Endothelial cell of umbilical vein (primary cell): ENCODE data around the gene RBM20. TPM values are rescaled to one million over a fixed set of nuclear protein-coding genes. Genes with fewer than 3 reads are reported as not detected.

ENCODE experiments used
- BruUV-seq: library from RNA; stranded (reverse); fragments of 400-500 nt; replicated peaks from 2 replicates; lab custom pipeline; 2021; lab: Mats Ljungman, UMichigan
- CTCF ChIA-PET: fragments of 300-600, 350-600 bp; sonication (Branson Sonifier 250); formaldehyde crosslinking; loops from one replicate; lab custom pipeline; 2021; ENCODE audit warnings: antibody characterized with exemption, inconsistent platforms; lab: Charles Lee
- POLR2A ChIA-PET: fragments of 300-600, 350-600 bp; sonication (Branson Sonifier 250); formaldehyde crosslinking; loops from one replicate; lab custom pipeline; 2021; ENCODE audit warnings: antibody characterized with exemption, inconsistent platforms; lab: Charles Lee
- DNase-seq: peaks from one replicate; pipeline ENCODE4 v3.0.0-alpha.2; 2011; ENCODE audit warnings: low read depth, low spot score
- FAIRE-seq: peaks from 2 replicates; lab custom pipeline; 2011; peaks lifted over from hg19 to GRCh38; lab: Jason Lieb, UNC
- H2AFZ ChIP-seq: 2 replicates; pipeline ENCODE4 v1.6.0; 2012; ENCODE audit warnings: low read depth, low read length, control low read depth, inconsistent platforms
- H3K27ac ChIP-seq: 2 replicates; pipeline ENCODE4 v1.5.1; 2011; ENCODE audit warnings: low read depth, mild to moderate bottlenecking, control low read depth, low read length, moderate library complexity; ENCODE audit not compliant: insufficient read depth
- H3K27me3 ChIP-seq, 2 experiments: 2 replicates each; pipeline versions ENCODE4 v1.6.0 to v1.6.1; 2011; ENCODE audit warnings: low read length in 2 of 2, mixed read lengths in 1 of 2; ENCODE audit not compliant: control insufficient read depth in 2 of 2, insufficient read depth in 2 of 2
- H3K36me3 ChIP-seq, 2 experiments: 2 replicates in 1 of 2; 3 replicates in 1 of 2; pipeline ENCODE4 v1.5.1; 2011; ENCODE audit warnings: low read length in 2 of 2, mild to moderate bottlenecking in 1 of 2, moderate library complexity in 1 of 2; ENCODE audit not compliant: control insufficient read depth in 2 of 2, insufficient read depth in 2 of 2; ENCODE audit errors: extremely low read depth in 1 of 2
- H3K4me1 ChIP-seq: 3 replicates; pipeline ENCODE4 v1.5.1; 2011; ENCODE audit warnings: mild to moderate bottlenecking, low read length; ENCODE audit not compliant: control insufficient read depth, insufficient read depth; ENCODE audit errors: extremely low read depth
- H3K4me2 ChIP-seq: 2 replicates; pipeline ENCODE4 v1.6.1; 2011; ENCODE audit warnings: low read length, control low read depth, mixed read lengths; ENCODE audit not compliant: insufficient read depth
- H3K4me3 ChIP-seq, 3 experiments: fragments of 200-600 bp in 1 of 3; sonication (generic), shearing (Covaris generic) in 1 of 3; replicated peaks in 1 of 3; 2 replicates each; pipeline ENCODE4 v1.5.1; 2011 to 2016; ENCODE audit warnings: control low read depth in 3 of 3, low read length in 3 of 3, mild to moderate bottlenecking in 2 of 3, inconsistent platforms in 1 of 3, low read depth in 1 of 3, moderate library complexity in 1 of 3; ENCODE audit not compliant: insufficient read depth in 1 of 3
- H3K79me2 ChIP-seq: 2 replicates; pipeline ENCODE4 v1.6.0; 2012; ENCODE audit warnings: low read length, inconsistent platforms; ENCODE audit not compliant: control insufficient read depth, insufficient read depth
- H3K9ac ChIP-seq: replicated peaks from 2 replicates; pipeline ENCODE3; 2011; ENCODE audit warnings: low read length, control low read depth; ENCODE audit not compliant: insufficient read depth; ENCODE audit errors: extremely low read depth
- H3K9me1 ChIP-seq: replicated peaks from 3 replicates; pipeline ENCODE4 v1.6.0; 2011; ENCODE audit warnings: mild to moderate bottlenecking, low read length; ENCODE audit not compliant: control insufficient read depth, insufficient read depth; ENCODE audit errors: extremely low read depth
- H3K9me3 ChIP-seq: replicated peaks from 2 replicates; pipeline ENCODE4 v1.5.1; 2012; ENCODE audit warnings: low read length, inconsistent platforms; ENCODE audit not compliant: control insufficient read depth, insufficient read depth
- H4K20me1 ChIP-seq: replicated peaks from 2 replicates; pipeline ENCODE3; 2011; ENCODE audit warnings: mild to moderate bottlenecking, low read length; ENCODE audit not compliant: control insufficient read depth, insufficient read depth; ENCODE audit errors: extremely low read depth
- EZH2 ChIP-seq: IDR thresholded peaks from 2 replicates; pipeline ENCODE4 v1.6.1; 2012; ENCODE audit warnings: borderline replicate concordance, low read depth, mild to moderate bottlenecking, moderate library complexity, low read length, inconsistent platforms; ENCODE audit not compliant: severe bottlenecking
- FOS ChIP-seq: IDR thresholded peaks from 2 replicates; pipeline ENCODE4 v1.6.1; 2011; ENCODE audit warnings: mild to moderate bottlenecking, low read length, moderate library complexity, borderline replicate concordance; ENCODE audit not compliant: insufficient read depth
- GATA2 ChIP-seq: IDR thresholded peaks from 2 replicates; pipeline ENCODE4 v1.7.0; 2011; ENCODE audit warnings: low read depth, mild to moderate bottlenecking, moderate library complexity, mixed read lengths, low read length; ENCODE audit not compliant: insufficient read length, insufficient read depth
- JUN ChIP-seq: IDR thresholded peaks from 2 replicates; pipeline ENCODE4 v1.6.1; 2011; ENCODE audit warnings: borderline replicate concordance, low read depth; ENCODE audit not compliant: insufficient read length, insufficient read depth
- MYC ChIP-seq: IDR thresholded peaks from one replicate; pipeline ENCODE4 v1.6.1; 2011; ENCODE audit warnings: mild to moderate bottlenecking, low read depth, low read length
- POLR2A ChIP-seq: IDR thresholded peaks from 2 replicates; pipeline ENCODE4 v1.6.1; 2012; ENCODE audit warnings: low read depth, mild to moderate bottlenecking, control low read depth, low read length
- POLR2AphosphoS5 ChIP-seq: IDR thresholded peaks from 2 replicates; pipeline ENCODE4 v1.6.1; 2012; ENCODE audit warnings: low read depth, mild to moderate bottlenecking, control low read depth, low read length, moderate library complexity; ENCODE audit not compliant: insufficient read depth
- dilution Hi-C: fragments of 300-500 bp; cut with MboI; formaldehyde crosslinking; loops from one replicate; pipeline ENCODE4 v1.15.0; 2019; ENCODE audit warnings: low sequenced_read_pairs; ENCODE audit not compliant: extremely low pct_ligation_motif_present
- intact Hi-C: fragments of 100-400 bp; cut with micrococcal nuclease; formaldehyde crosslinking; loops from one replicate; pipeline ENCODE4 v1.10.0; 2022
- polyA plus RNA-seq, 4 experiments: library from polyadenylated mRNA; depleted of rRNA in 3 of 4; stranded (reverse) in 3 of 4; unstranded in 1 of 4; fragments of >200 nt; gene quantifications; 2 replicates each; pipeline versions ENCODE4 v1.2.1 to v1.2.3, GENCODE V29; 2011 to 2012; ENCODE audit warnings: missing spikeins in 1 of 4
- total RNA-seq: library from RNA; stranded (reverse); gene quantifications from 2 replicates; pipeline ENCODE4 v1.2.3, GENCODE V29; 2021
- TF ChIP-seq, protein P1 (sequence below), 2 donors: IDR thresholded peaks; 1 replicate in 1 of 2; 2 replicates in 1 of 2; pipeline ENCODE4 v1.5.1; 2011; ENCODE audit warnings: low read length in 2 of 2, mild to moderate bottlenecking in 2 of 2, moderate library complexity in 2 of 2, control low read depth in 1 of 2, inconsistent platforms in 1 of 2, low read depth in 1 of 2; ENCODE audit not compliant: insufficient read depth in 1 of 2; ENCODE audit errors: extremely low read depth in 1 of 2
- TF ChIP-seq, protein P2 (sequence below): IDR thresholded peaks from 2 replicates; pipeline ENCODE4 v1.6.1; 2011; ENCODE audit not compliant: insufficient read depth, insufficient read length

RBM20 gene
- total and polyA plus RNA-seq, 2 donors (not counting 3 experiments of a cell fraction or from before 2014, with no cell fraction given) = 0.04 TPM; not detected in 1

DNA sequence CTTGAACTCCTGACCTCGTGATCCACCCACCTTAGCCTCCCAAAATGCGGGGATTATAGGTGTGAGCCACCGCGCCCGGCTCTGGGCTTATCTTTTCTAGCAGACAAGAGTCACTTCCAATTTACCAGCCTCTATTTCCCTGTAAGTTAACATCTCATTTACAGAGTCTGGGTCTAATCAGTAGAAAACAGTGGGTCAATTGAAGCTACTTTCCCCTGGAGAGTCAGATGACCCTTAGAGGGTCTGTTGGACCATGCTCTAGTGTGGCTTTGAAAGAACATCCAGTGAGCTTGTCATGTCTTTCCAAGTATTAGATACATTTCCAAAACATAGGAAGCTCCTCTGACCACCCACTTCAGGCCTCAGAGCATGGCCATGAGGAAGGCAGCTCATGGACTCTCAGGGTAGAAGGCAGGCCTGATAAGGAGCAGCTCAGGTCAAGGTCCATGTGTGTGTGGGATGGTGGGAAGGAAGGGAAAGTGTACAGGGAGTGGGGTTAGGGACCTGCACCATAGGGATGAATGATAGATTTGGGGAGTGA, 27.6 kb upstream of the RBM20 start:
- POLR2A ChIA-PET = no interaction called here

DNA sequence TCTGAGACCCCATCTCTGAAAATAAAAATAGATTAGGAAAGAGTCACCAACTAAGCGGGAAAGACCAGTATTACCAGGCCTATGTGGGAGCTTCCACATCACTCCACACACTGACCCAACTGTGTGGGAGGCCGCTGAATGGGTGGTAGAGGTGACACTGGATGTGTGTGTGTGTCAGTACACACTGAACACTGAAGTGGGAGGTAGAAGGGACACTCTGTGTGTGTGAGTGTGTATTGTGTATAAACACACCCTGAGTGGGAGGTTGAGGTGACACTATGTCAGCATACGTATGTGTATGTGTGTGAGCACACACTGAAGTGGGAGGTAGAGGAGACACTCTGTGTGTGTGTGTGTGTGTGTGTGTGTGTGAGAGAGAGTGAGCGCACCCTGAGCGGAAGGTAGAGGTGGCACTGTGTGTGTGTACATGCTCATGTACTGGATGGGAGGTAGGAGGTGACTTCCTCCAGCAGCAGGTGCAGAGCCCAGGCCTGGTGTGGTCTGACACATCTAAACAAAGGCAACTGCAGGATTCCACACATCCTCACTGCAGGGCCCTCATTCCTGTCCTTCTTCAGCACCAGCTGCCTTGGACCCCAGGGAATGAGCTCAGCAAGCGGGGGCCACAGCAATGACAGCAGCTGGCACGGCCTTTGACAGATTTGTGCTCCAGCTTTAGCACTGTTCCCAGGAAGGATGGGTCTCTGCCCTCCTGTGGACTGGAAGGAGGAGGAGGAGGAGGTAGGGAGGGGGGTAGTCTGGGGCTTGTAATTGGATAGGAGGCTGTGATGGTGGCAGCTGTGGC, 26.5 kb upstream of the RBM20 start:
- no peaks in the 10 kb centered on the region for H3K9me3 ChIP-seq
- dilution Hi-C loops (no loop called here), intact Hi-C loops (no loop called here)
- FAIRE-seq (no peak), DNase-seq (no peak)
- CTCF ChIA-PET = interaction anchor here (1.1 to 4.2 kb wide), 3 partner anchors 17 to 1520 kb away, joined by 3 to 22 read pairs (median 4); no protein-coding TSS in a partner anchor
- no peaks in the 10 kb centered on the region for H3K9me1 ChIP-seq
- H3K4me2 ChIP-seq = no peak overlapping the region
- no peaks in the 10 kb centered on the region for H3K36me3 ChIP-seq
- H4K20me1 ChIP-seq = no peaks in the 10 kb centered on the region
- BruUV-seq = no TSS peak
- no peaks in the 10 kb centered on the region for H3K4me1 ChIP-seq
- peaks cover 7 to 10% of the 10 kb centered on the region in 2 experiments for H3K27me3 ChIP-seq
- H3K79me2 ChIP-seq = no peaks in the 10 kb centered on the region
- POLR2A ChIA-PET = no interaction called here
- H3K27ac ChIP-seq = no peak overlapping the region
- TF ChIP-seq FOS (no peak), GATA2 (no peak), JUN (no peak), MYC (no peak), EZH2 (no peak), POLR2AphosphoS5 (no peak), POLR2A (no peak)
- TF ChIP-seq, protein P1, sequence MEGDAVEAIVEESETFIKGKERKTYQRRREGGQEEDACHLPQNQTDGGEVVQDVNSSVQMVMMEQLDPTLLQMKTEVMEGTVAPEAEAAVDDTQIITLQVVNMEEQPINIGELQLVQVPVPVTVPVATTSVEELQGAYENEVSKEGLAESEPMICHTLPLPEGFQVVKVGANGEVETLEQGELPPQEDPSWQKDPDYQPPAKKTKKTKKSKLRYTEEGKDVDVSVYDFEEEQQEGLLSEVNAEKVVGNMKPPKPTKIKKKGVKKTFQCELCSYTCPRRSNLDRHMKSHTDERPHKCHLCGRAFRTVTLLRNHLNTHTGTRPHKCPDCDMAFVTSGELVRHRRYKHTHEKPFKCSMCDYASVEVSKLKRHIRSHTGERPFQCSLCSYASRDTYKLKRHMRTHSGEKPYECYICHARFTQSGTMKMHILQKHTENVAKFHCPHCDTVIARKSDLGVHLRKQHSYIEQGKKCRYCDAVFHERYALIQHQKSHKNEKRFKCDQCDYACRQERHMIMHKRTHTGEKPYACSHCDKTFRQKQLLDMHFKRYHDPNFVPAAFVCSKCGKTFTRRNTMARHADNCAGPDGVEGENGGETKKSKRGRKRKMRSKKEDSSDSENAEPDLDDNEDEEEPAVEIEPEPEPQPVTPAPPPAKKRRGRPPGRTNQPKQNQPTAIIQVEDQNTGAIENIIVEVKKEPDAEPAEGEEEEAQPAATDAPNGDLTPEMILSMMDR (IDR thresholded peaks at IDR 0.05; ENCODE audit: extremely low read depth in 1 of 2, insufficient read depth in 1 of 2, low read depth in 1 of 2, low read length in 2 of 2) = no peak
- TF ChIP-seq, protein P2, sequence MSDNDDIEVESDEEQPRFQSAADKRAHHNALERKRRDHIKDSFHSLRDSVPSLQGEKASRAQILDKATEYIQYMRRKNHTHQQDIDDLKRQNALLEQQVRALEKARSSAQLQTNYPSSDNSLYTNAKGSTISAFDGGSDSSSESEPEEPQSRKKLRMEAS = no peak
- no peak overlapping the region for H3K9ac ChIP-seq
- H2AFZ ChIP-seq = no peak overlapping the region
- H3K4me3 ChIP-seq = no peak overlapping the region

More for the DNA sequence above, 27.6 kb upstream of the RBM20 start:
- H3K9ac ChIP-seq = no peak overlapping the region
- no TSS peak for BruUV-seq
- dilution Hi-C loops (no loop called here), intact Hi-C loops (no loop called here)
- DNase-seq = no peak
- no peaks in the 10 kb centered on the region for H3K9me3 ChIP-seq
- H2AFZ ChIP-seq = no peak overlapping the region
- no peaks in the 10 kb centered on the region for H3K36me3 ChIP-seq
- H3K79me2 ChIP-seq = no peaks in the 10 kb centered on the region
- peaks cover 6 to 17% of the 10 kb centered on the region in 2 experiments for H3K27me3 ChIP-seq
- no peaks in the 10 kb centered on the region for H3K4me1 ChIP-seq
- H3K4me3 ChIP-seq = no peak overlapping the region
- CTCF ChIA-PET = interaction anchor here (1.4 to 4.2 kb wide), 3 partner anchors 16 to 1521 kb away, joined by 3 to 22 read pairs (median 6); no protein-coding TSS in a partner anchor
- TF ChIP-seq MYC = no peak
- H3K9me1 ChIP-seq = no peaks in the 10 kb centered on the region
- no peak overlapping the region for H3K4me2 ChIP-seq
- no peak overlapping the region for H3K27ac ChIP-seq
- no peaks in the 10 kb centered on the region for H4K20me1 ChIP-seq
- no peak for FAIRE-seq
